Activated naive CD8-positive, alpha-beta T cell treated with anti-CD3 and anti-CD28 coated beads for 36 hours (primary cell): Measurements from ENCODE around the gene PACS1. TPM values are rescaled to one million over a fixed set of nuclear protein-coding genes. Genes with fewer than 3 reads are reported as not detected.
"Not testable (repeated sequence)": the region's sequence is repeated elsewhere in the genome, so short reads cannot be mapped to it uniquely, and the experiment has no call there.

ENCODE experiments used
- DNase-seq: peaks from one replicate; pipeline ENCODE4 v3.0.0; 2021
- H3K27ac Mint-ChIP-seq: one replicate; pipeline ENCODE4 v1.8.0; 2022; ENCODE audit warnings: mild to moderate bottlenecking, moderate library complexity, mixed read lengths
- H3K27me3 Mint-ChIP-seq: one replicate; pipeline ENCODE4 v1.8.0; 2022; ENCODE audit warnings: mild to moderate bottlenecking, mixed read lengths
- H3K36me3 Mint-ChIP-seq: one replicate; pipeline ENCODE4 v1.8.0; 2021; ENCODE audit warnings: mild to moderate bottlenecking, mixed read lengths
- H3K4me1 Mint-ChIP-seq: one replicate; pipeline ENCODE4 v1.8.0; 2021; ENCODE audit warnings: mixed read lengths
- H3K4me3 Mint-ChIP-seq: one replicate; pipeline ENCODE4 v1.8.0; 2022; ENCODE audit warnings: mild to moderate bottlenecking, moderate library complexity, mixed read lengths
- H3K9me3 Mint-ChIP-seq: one replicate; pipeline ENCODE4 v1.8.0; 2022; ENCODE audit warnings: mixed read lengths
- total RNA-seq, 2 experiments: library from RNA; stranded (reverse); gene quantifications; one replicate each; pipeline ENCODE4 v1.2.3, GENCODE V29; 2021

Gene PACS1
- total RNA-seq: 10 to 100 TPM; 58.4 to 61.4 TPM

DNA sequence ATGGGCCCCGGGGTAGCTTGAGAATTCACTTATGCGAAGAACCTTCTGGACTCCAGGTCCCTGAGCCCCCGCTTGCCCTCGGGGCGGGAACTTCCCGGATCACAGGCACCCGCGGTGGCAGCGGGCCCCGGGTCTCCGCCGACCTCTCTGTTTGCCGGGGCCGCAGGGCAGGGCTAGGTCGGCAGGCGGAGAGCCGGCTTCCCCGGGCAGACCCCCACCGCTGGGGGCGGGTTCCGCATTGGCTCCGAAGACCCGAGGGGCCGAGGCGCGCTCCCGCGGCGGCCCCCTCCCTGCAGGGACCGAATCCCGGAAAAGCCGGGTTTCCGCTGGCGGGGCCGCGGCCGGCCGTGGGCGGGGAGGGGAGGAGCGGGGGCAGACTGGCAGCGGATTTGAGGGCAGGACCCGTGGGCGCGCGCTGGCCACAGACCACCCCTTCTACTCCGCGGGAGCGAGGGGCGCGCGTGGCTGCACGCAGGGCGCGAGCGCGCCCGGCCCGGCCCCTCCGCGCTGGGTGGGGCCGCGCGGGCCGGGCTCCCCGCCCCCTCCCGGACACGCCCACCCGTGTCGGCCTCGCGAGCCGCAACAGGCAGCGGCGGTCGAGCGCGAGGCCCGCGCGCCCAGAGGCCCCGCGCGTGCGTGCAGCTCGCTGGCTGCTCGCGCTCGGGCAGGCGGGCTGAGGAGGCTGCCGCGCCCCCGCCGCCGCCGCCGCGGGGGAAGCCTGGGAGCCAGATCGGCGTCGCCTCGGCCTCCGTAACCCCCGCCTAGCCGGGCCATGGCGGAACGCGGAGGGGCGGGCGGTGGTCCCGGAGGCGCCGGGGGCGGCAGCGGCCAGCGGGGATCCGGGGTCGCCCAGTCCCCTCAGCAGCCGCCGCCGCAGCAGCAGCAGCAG, at the start of gene PACS1:
Gene PACS1, plus strand, starts transcription at position 558 of the 889 bp plus-strand sequence. Its CDS starts 215 bp downstream, at position 773.
- DNase-seq: peak; percentile 83
- peaks cover 73% of the 10 kb centered on the region for H3K36me3 Mint-ChIP-seq
- H3K27ac Mint-ChIP-seq: peak within 1 kb of the TSS; percentile 94
- peaks cover 2% of the 10 kb centered on the region for H3K9me3 Mint-ChIP-seq
- peak within 1 kb of the TSS; percentile 87 for H3K4me3 Mint-ChIP-seq
- no peaks in the 10 kb centered on the region for H3K27me3 Mint-ChIP-seq
- peaks cover 70% of the 10 kb centered on the region for H3K4me1 Mint-ChIP-seq

DNA sequence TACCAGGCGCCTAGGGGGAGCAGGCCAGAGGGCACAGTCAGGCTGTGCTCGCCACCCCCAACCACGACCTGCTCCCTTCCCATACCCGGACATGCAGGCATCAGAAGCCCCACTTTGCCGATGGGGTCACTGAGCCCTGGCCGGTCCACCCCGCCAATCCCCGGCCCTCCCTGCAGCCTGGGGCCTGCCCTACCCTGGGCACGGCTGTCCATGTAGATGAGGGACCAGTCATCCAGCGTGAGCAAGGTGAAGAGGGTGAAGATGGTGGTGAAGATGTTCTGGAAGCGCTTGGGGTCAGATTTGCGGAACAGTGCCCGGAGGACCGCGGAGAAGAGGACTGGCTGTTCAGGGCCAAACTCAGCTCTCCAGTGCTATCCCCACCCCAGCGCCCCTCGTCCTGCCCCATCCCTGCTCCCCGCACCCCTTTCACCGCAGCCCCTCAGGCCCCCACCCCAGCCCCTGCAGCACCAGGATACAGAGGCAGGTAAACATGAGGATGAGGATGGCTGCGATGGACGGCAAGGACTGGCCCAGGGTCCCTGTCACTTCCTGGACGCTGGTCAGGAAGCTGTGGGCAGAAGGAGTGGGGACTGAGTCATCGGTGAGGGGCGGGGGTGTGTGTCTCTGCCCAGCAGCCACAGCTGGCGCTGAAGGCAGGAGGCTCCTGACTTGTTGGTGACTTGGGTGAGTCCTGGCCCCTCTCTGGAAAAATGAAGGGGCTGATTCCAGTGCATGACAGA, 49.3 kb upstream of the PACS1 start:
- Mint-ChIP-seq H3K27ac (no peak overlapping the region), H3K4me1 (peaks cover 13% of the 10 kb centered on the region), H3K9me3 (no peaks in the 10 kb centered on the region), H3K4me3 (no peak overlapping the region), H3K27me3 (peaks cover 10% of the 10 kb centered on the region), H3K36me3 (no peaks in the 10 kb centered on the region)
- peak; percentile 30 for DNase-seq

DNA sequence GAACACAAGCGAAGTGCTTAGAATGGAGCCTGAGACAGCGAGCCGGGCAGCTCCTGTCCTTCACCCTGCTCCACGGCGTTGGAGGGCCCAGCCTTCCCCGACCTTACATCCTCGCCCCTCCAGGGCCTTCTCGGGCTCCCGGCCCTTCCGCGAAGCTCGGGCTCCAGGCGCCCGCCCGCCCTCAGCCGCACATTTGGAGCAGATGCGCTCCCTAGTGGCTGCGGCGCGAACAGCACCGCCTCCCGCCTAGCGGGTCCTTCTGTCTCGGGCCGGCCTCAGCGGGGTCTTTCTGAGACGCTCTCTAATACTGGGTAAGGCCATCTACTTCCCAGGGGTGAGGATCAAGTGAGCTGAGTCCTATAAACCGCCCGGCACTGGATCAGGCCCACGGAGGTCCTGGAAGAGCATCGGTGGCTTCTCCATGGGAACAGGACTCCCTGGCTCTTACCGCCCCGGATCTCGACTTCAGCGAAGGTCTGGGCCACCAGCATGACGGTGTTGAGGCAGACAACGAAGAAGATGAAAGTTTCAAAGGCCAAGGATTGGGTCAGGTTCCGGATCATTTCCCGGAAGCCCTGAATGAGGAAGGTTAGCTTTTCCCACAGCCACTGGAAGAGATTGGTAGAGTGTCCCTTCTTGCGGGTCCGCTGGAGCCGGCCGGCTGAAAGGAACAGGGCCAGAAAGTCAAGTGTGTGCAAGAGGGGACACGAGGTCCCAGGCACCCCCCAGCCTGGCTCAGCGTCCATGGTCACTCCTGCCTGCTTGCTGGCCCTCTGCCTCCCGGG, 47.5 kb upstream of the PACS1 start:
- H3K4me3 Mint-ChIP-seq: peak overlapping the region; percentile 27
- H3K9me3 Mint-ChIP-seq: no peaks in the 10 kb centered on the region
- peaks cover 10% of the 10 kb centered on the region for H3K27me3 Mint-ChIP-seq
- H3K4me1 Mint-ChIP-seq: peaks cover 10% of the 10 kb centered on the region
- no peaks in the 10 kb centered on the region for H3K36me3 Mint-ChIP-seq
- DNase-seq: peak; percentile 82
- no peak overlapping the region for H3K27ac Mint-ChIP-seq

DNA sequence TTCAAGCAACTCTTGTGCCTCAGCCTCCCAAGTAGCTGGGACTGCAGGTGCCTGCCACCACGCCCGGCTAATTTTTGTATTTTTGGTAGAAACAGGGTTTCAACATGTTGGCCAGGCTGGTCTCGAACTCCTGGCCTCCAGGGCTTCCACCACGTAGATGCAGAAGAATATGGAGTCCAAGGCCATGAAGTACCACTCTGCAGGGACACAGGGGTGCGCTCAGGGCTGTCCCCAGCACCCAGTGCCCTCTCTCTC, 47.0 kb upstream of the PACS1 start:
- not testable (repeated sequence) for H3K36me3 Mint-ChIP-seq, H3K27me3 Mint-ChIP-seq, H3K27ac Mint-ChIP-seq, H3K4me3 Mint-ChIP-seq, DNase-seq, H3K9me3 Mint-ChIP-seq, H3K4me1 Mint-ChIP-seq

DNA sequence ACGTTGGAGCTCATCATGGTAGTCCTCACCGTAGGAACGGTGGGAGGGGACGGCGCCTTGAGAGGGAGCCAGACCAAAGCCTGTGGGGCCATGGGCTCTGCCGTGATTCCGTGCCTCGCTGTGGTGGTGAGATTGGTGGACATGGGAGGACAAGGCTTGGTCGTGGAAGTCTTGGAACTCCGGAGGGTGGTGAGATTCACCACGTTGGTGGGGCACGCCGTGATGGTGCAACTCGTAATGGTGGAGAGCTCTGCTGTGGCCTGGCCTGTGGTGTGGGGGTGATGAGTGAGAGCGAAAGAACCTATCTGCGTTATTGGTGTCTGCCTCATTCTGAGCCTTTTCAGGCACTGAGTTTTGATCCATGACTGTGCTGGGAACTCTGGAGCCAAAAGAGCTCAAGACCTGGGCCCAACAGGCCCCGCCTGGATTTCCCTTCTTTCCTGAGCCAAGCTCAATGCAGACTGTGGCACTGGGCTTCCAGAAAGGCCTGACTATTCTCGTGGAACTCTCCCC, 44.0 kb upstream of the PACS1 start, which contains the start of gene CATSPER1:
Gene CATSPER1, minus strand, starts transcription at position 463 of the 513 bp plus-strand sequence. Its CDS starts 100 bp downstream, at position 363.
- H3K27me3 Mint-ChIP-seq: peaks cover 10% of the 10 kb centered on the region
- no peak within 1 kb of the TSS for H3K4me3 Mint-ChIP-seq
- peaks cover 7% of the 10 kb centered on the region for H3K4me1 Mint-ChIP-seq
- H3K27ac Mint-ChIP-seq: no peak within 1 kb of the TSS
- no peaks in the 10 kb centered on the region for H3K36me3 Mint-ChIP-seq
- no peak for DNase-seq
- no peaks in the 10 kb centered on the region for H3K9me3 Mint-ChIP-seq

DNA sequence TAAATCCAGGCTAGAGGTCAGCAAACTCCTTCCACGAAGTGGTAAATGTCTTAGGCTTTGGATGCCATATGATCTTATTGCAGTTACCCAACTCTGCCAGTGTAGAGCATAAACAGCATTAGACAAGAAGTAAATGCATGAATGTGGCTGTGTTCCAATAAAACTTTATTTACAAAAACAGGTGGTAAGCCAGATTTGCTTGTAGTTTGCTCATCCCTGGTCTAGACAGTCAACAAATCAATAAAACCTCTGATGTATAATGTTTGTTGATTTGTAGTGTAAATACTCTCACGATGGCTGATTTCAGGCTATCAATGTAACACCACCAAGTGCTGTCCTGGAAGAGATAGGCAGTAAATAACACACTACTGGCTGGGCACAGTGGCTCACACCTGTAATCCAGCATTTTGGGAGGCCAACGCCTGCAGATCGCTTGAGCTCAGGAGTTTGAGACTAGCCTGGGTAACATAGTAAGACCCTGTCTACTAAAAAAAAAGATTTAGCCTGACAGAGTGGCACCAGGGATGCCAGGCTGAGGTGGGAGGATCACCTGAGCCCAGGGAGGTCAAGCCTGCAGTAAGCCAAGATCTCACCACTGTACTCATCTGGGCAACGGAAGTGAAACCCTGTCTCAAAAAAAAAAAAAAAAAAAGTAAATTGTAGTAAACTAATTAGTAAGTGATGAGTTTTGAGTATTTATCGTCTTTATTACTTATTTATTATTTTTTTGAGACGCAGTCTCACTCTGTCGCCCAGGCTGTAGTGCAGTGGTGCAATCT, 36.9 kb upstream of the PACS1 start:
- Mint-ChIP-seq H3K4me1 (no peaks in the 10 kb centered on the region), H3K9me3 (no peaks in the 10 kb centered on the region), H3K27ac (no peak overlapping the region), H3K4me3 (no peak overlapping the region), H3K27me3 (peaks cover 4% of the 10 kb centered on the region), H3K36me3 (no peaks in the 10 kb centered on the region)
- DNase-seq: no peak

DNA sequence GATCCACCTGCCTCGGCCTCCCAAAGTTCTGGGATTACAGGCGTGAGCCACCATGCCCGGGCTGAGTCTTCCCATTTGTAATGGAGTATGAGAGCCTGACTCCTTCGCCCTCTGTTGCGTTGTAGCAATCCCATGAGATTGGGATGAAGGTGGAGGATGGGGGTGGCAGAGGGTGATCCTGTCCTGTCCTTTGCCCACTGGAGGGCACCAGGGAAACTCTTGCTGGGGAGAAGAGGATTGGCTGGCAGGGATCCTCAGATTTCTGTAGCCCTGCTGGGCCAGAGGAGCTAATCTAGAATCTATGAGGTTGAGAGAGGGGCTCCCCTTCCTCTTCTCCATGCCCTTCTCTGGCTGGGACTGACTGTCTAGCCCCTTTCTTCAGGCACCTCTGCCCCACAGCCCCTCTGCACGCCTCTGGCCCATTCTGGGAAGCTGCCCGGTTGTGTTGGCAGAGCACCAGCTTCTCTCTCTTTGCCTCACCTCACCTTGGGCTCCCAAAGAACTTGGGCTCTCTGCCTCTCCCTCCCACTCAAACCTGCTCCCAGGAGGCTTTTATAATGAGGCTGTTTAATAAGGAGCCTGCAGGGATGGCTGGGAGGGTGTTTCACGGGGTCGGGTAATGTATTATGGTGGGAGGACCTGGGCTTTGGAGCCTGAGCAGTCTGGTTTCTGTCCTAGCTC, 34.3 kb upstream of the PACS1 start:
- Mint-ChIP-seq H3K4me1 (no peaks in the 10 kb centered on the region), H3K27me3 (peaks cover 4% of the 10 kb centered on the region)
- no peak for DNase-seq

DNA sequence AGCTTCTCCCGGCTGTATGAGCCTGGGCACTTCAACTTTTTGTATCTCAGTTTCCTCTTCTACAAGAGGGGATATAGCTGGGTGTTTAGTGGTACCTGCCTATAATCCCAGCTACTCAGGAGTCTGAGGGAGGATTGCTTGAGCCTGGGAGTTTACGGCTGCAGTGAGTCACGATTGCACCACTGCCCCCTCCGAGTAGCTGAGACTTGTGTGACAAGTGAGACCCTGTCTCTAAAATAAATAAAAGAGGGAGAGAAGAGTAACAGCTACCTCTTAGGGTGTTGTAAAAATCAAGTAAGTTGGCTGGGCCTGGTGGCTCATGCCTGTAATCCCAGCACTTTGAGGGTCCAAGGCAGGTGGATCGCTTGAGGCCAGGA, 33.8 kb upstream of the PACS1 start:
- Mint-ChIP-seq H3K27me3 (peaks cover 4% of the 10 kb centered on the region), H3K9me3 (no peaks in the 10 kb centered on the region), H3K4me1 (no peaks in the 10 kb centered on the region), H3K4me3 (no peak overlapping the region), H3K27ac (no peak overlapping the region), H3K36me3 (no peaks in the 10 kb centered on the region)
- no peak for DNase-seq

More for the DNA sequence above, 34.3 kb upstream of the PACS1 start:
- no peak overlapping the region for H3K4me3 Mint-ChIP-seq
- no peaks in the 10 kb centered on the region for H3K36me3 Mint-ChIP-seq
- no peaks in the 10 kb centered on the region for H3K9me3 Mint-ChIP-seq
- no peak overlapping the region for H3K27ac Mint-ChIP-seq

DNA sequence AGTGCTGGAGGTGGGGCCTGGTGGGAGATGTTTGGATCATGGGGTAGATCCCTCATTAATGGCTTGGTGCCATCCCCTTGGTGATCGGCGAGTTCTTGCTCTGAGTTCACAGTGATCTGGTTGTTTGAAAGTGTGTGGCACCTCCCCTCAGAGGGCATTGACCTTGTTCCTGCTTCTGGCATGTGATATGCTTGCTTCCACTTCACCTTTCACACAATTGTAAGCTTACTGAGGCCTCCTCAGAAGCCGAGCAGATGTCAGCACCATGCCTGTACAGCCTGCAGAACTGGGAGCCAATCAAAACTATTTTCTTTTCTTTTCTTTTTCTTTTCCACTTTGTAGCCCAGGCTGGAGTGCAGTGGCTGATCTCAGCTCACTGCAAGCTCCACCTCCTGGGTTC, 32.7 kb upstream of the PACS1 start:
- peaks cover 4% of the 10 kb centered on the region for H3K27me3 Mint-ChIP-seq
- no peaks in the 10 kb centered on the region for H3K4me1 Mint-ChIP-seq
- H3K36me3 Mint-ChIP-seq: no peaks in the 10 kb centered on the region
- no peak for DNase-seq
- no peak overlapping the region for H3K4me3 Mint-ChIP-seq
- H3K27ac Mint-ChIP-seq: no peak overlapping the region
- no peaks in the 10 kb centered on the region for H3K9me3 Mint-ChIP-seq

DNA sequence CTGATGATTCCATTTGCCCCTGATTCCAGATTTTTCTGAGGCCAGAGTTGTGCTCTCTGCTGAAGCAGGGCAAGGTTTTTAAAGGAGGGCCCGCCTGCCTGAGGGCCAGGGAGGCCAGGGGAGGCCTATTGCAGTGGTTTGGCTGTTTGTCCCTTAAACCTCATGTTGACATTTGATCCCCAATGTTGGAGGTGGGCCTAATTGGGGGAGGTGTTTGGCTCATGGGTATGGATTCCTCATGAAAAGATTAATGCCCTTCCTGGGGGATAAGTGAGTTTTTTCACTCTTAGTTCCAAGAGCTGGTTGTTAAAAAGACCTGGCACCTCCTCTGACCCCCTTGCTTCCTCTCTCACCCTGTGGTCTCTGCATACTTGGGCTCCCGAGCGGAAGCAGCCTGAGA, 30.3 kb upstream of the PACS1 start:
- Mint-ChIP-seq H3K9me3 (no peaks in the 10 kb centered on the region), H3K36me3 (no peaks in the 10 kb centered on the region), H3K4me1 (peaks cover 2% of the 10 kb centered on the region), H3K27me3 (peaks cover 4% of the 10 kb centered on the region), H3K4me3 (no peak overlapping the region), H3K27ac (no peak overlapping the region)
- DNase-seq: no peak

DNA sequence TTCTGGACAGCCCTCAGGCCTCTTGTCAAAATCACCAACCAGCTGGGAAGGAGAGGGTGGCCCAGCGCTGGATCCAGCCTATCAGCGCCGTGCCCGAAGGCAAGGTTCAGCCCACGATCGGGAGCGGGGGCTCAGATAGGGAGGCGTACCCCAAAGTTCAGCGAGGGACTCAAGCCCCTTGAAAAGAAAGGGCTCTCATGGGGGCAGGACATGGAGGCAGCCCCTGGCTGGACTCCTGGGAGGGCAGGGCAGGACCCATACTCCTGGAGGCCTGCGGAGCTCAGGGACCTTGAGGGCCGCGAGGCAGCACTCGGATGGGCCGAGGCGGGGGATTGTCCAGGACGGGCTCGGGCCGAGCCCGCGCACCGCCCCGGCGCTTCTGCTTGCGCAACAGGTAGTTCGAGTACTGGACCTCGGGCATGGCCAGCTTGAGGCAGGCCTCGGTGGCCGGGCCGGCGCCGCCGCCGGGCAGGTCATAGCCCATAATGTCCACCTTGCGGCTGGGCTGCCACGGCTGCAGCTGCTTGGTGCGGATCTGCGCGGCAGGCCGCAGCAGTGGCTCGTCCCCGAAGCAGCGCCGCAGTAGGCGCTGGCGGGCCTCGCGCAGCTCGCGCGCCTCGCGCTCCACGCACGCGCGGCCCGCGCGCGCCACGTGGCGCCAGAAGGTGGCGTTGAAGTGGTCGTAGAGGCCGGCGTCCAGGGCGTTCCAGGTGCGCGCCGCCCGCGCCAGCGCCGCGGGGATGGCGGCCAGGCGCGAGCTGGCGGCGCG, 27.7 kb upstream of the PACS1 start:
- no peaks in the 10 kb centered on the region for H3K27me3 Mint-ChIP-seq
- no peaks in the 10 kb centered on the region for H3K9me3 Mint-ChIP-seq
- H3K4me3 Mint-ChIP-seq: no peak overlapping the region
- no peak overlapping the region for H3K27ac Mint-ChIP-seq
- no peak for DNase-seq
- H3K4me1 Mint-ChIP-seq: peaks cover 11% of the 10 kb centered on the region
- no peaks in the 10 kb centered on the region for H3K36me3 Mint-ChIP-seq

DNA sequence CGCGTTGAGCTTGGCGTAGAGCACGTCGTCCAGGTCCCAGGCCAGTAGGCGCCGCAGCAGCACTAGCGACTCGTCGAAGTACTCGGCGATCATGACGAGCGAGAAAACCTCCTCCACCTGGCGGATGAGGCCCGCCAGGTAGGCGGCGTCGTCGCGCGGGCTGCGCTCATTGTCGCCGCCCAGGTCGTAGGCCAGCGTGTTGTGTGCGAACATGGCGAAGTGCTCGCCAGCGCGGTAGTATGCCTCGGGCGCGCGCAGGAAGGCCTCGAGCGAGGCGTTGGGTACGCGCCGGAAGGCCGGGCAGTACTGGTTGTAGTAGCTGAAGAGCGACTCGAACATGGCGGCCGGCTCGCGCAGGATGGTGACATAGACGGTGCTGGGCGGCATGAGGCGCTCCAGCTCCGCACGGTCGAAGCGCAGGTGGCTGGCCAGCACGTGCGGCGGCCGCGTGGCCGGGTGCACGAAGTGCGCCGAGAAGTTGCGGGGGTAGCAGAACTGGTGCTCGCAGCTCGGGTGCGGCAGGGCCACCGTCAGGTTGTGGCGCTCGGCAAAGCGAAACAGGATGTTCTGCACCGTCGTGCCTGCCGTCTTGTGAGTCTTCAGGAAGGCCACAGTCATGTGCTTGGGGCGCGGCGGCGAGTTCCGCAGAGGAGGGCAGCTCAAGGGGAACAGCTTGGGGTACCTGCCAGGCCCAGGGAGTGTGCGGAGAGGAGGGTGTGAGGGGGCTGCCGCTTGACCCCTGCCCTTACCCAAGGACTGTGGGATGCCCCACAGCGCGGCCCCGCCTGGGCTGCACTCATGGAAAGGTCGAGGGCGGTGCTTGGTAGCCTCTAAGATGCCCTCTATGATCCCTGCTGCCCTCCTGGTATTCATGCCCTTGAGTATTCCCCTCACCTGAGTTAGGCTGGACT, 26.8 kb upstream of the PACS1 start:
- no peak for DNase-seq
- H3K27ac Mint-ChIP-seq: no peak overlapping the region
- no peaks in the 10 kb centered on the region for H3K36me3 Mint-ChIP-seq
- no peaks in the 10 kb centered on the region for H3K9me3 Mint-ChIP-seq
- H3K4me3 Mint-ChIP-seq: no peak overlapping the region
- peaks cover 11% of the 10 kb centered on the region for H3K4me1 Mint-ChIP-seq
- peaks cover 4% of the 10 kb centered on the region for H3K27me3 Mint-ChIP-seq
